Loucy (cell line): ENCODE results near the gene NAV1.

ENCODE experiments used
- CTCF ChIP-seq: fragments of 200-600 bp; sonication (generic); conservative IDR thresholded peaks from 2 replicates; pipeline ENCODE4 v1.5.1; 2014; ENCODE audit warnings: mild to moderate bottlenecking, antibody characterized with exemption, low read length
- EZH2phosphoT487 ChIP-seq: fragments of 200-600 bp; IDR thresholded peaks from 2 replicates; pipeline ENCODE4 v1.6.1; 2018; ENCODE audit warnings: antibody characterized with exemption, mild to moderate bottlenecking, moderate library complexity, borderline replicate concordance

GRCh38 chr1:201560328-201561194 is 21.6 kb downstream of the NAV1 start:
- TF ChIP-seq CTCF (no peak), EZH2phosphoT487 (no peak)
